NT2/D1 (cell line): ENCODE measurements around the gene CPLANE2.

Experiments used
- SUZ12 ChIP-seq: IDR thresholded peaks from 2 replicates; pipeline ENCODE4 v1.6.1; 2011; ENCODE audit not compliant: insufficient read length, insufficient read depth; ENCODE audit errors: extremely low read depth
- YY1 ChIP-seq: IDR thresholded peaks from 2 replicates; pipeline ENCODE4 v1.6.1; 2011; ENCODE audit not compliant: insufficient read length, insufficient read depth
- ZNF274 ChIP-seq: IDR thresholded peaks from 2 replicates; pipeline ENCODE4 v1.6.1; 2011; ENCODE audit warnings: mild to moderate bottlenecking, low read depth, low read length

DNA sequence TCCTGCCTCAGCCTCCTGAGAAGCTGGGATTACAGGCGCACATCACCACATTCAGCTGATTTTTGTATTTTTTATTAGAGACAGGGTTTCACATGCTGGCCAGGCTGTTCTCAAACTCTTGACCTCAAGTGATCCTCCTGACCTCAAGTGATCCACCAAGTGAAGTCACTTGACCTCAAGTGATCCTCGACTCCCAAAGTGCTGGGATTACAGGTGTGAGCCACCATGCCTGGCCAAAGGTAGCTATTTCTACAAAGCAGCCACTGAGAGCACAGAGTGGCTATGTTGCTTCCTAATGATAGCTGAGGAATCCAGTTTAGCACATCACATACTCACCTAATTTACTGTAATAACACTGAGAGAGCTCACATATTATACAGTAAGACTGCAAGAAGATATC lies 44.8 kb upstream of the CPLANE2 start:
- no peak for TF ChIP-seq YY1
- no peak for TF ChIP-seq ZNF274
- TF ChIP-seq SUZ12: no peak
